ENCODE measurements around the gene STXBP5.
"Not testable (repeated sequence)": the region's sequence is repeated elsewhere in the genome, so short reads cannot be mapped to it uniquely, and the experiment has no call there.

The STXBP5 gene

DNA sequence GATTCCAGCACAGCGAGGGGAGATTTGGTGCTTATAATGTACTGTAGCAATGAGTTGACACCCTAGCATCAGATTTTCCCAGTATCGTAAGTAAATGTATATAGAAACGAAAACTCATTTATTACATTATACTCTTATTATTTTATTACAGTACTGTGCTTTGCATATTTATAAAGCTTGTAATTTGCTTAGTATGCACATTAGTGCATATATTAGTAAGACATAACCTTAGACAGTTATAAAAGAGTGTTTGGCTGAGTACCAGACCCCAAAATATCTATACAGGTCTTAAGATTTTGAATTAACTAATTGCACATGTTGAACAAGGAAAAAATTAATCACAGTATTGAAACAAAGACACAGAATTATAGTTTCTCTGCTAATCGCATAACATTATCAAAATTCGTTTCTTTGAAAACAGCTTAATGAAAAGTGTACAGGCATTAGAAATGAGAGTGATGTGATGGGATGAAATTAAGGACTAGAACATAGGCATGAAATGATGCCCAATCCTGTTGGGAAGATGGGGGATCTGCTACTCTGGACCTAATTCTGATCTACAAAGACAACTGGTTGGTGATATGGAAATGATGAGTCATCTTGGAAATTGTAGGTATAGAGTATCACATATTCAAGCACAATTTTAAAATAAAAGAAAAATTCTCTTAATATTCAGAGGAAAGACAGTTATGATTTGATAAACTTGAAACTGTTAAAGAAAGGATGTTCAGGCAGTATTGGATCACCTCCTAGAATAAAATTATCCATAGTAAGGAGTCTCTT is 42.8 kb downstream of the STXBP5 start:
- no peak for DNase-seq (ENCODE audit: low read depth)

DNA sequence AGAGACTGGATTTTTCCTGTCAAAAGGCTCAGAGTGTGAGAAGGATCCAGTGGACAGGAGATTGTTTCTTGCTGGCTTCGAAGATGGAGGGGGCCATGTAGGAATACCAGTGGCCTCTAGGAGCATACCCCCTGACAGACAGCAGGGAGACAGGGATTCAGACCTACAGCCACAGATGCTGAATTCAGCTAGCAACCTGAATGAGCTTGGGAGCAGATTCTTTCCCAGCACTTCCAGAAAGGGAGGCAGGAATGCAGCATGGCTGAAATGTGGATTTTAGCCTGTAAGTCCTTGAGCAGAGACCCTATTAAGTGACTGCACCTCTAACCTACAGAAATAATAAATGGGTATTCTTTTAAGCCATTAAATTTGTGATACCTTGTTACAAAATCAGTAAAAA is 44.6 kb downstream of the STXBP5 start:
- no peak for DNase-seq (ENCODE audit: low read depth)

DNA sequence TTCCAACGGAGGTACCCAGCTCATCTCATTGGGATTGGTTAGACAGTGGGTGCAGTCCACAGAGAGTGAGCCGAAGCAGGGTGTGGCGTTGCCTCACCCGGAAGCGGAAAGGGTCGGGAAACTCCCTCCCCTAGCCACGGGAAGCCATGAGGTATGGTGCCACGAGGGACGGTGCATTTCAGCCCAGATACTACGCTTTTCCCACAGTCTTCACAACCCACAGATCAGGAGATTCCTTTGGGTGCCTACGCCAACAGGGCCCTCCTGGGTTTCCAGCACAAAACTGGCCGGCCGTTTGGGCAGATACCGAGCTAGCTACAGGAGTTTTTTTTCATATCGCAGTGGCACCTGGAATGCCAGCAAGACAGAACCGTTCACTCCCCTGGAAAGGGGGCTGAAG is 46.9 kb downstream of the STXBP5 start:
- DNase-seq (ENCODE audit: low read depth), result no peak

DNA sequence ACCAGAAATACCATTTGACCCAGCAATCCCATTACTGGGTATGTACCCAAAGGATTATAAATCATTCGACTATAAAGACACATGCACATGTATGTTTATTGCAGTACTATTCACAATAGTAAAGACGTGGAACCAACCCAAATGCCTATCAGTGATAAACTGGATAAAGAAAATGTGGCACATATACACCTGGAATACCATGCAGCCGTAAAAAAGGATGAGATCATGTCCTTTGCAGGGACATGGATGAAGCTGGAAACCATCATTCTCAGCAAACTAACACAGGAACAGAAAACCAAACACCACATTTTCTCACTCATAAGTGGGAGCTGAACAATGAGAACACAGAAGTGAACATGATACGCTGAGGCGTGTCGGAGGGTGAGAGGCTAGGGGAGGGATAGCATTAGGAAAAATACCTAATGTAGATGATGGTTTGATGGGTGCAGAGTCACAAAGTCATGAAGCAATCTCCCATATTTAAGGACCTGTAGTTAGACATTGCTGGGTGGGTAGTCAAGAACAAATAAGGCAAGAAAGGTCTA is 50.8 kb downstream of the STXBP5 start:
- not testable (repeated sequence) for DNase-seq (ENCODE audit: low read depth)

DNA sequence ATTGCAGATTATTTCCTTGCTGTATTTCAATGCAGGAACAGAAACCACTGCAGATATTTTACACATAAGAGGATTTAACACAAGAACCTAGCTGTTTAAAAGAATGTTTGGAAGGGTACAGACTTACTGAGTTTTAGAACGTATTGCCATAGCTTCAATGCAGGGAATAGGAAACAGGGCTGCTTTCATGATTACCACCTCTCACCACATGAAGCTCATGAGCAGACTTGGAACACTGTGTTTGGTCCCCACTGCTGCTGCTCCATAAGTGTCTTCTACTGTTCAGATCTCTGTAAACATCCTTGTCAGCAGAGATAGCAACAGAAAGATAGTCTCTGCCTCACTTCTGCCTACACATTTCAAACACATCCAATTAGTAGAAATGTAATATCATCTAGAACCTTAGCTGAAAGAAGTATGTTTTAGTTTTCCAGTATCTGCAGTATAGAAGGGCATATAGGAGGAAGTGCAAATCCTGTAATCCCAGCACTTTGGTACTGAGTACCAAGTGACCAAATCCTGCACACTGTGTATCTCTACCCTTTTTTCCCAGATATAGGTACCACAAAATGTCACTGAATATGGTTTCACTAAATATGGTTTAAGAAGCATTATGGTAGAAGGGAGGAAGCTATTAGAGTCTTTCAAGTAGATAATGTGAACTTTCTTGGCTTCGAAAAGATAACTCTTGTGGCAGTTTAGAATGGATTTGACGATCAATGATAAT is 51.9 kb downstream of the STXBP5 start:
- DNase-seq (ENCODE audit: low read depth), result no peak

DNA sequence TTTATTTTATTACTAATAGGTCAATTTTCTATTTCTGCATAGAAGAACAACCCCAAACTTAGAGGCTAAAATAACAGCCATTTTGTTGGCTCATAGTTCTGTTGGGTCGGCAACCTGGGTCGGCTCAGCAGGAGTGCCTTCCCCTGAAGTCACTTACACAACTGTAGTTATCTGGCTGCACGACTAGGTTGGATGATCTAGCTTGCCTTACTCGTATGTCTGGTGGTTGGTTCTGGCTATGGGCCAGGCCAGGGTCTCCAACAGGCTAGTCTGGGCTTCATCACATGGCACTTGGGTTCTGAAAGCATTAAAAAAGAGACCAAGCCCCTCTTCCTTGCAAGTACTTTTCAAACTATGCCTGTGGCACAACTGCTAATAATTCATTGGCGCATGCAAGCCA is 53.5 kb downstream of the STXBP5 start:
- DNase-seq (ENCODE audit: low read depth), result no peak

DNA sequence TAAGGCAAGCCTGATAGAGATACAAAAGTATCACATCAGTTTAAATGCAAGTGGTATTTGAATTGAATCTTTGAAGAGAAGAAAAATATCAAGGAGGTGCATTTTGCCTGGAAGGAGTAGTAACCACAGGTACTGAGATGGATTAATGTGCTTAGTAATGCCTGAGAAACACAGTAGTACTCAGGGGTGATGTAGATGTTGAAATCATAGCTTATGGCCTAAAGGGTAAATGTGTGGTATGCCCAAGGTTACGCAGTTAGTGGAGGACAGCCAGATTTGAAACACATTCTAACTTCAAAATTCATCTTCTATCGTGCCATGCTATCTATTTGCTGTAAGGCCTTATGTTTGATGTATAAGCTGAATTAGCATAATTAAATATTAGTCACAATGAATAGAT is 55.9 kb downstream of the STXBP5 start:
- no peak for DNase-seq (ENCODE audit: low read depth)

DNA sequence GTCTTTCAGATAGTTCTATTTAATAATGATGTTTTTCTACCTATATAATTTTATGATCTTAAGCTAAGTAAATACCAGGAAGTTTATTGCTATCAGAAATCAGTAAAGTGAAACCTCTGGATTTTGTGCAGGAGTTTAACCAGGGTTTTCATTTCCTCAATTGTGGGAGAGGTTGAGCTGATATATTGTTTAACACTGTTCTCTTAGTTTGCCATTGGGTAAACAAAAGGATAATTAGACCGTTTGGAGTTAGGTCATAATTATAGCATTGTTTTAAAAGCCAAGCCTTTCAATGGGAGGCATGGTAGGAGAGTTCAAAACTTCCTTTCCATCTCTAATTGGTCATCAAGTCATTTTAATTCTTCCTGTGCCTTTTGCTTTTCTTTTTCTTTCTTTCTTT is 58.7 kb downstream of the STXBP5 start:
- no peak for DNase-seq (ENCODE audit: low read depth)

DNA sequence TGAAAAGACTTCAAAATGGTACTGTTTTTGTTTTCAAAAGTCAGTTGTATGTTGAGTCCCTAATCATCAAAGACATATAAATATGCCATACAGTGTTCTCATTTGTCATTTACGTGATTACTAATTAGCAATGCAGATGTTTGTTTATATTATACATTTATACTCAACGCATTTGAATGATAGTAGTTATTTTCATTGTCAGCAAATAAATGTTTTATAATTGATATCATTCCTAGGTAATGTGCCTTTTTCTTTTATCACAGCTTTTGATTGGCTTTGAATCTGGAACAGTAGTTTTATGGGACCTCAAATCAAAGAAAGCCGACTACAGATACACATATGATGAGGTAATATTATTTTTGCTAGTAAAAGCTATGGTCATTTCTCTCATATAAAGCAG is 62.6 kb downstream of the STXBP5 start:
- DNase-seq (ENCODE audit: low read depth), result no peak

DNA sequence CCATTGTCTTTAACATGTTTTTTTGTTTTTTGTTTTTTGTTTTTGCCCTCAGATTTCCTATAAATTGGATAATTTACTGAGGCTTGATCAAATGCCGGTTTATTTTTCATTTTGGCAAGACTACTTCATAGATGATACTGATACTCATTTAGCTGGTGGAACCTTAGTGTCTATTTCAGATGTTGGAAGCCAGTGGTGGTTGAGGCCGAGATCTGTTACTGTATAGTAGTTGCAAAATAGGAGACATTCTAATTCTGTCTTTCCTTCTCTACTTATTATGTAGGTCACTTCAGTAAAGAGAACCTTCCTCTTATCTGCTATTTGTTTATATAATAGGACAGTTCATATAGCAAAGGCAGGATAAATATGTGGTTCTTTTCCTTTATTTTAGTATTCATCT is 63.4 kb downstream of the STXBP5 start:
- DNase-seq (ENCODE audit: low read depth), result no peak

DNA sequence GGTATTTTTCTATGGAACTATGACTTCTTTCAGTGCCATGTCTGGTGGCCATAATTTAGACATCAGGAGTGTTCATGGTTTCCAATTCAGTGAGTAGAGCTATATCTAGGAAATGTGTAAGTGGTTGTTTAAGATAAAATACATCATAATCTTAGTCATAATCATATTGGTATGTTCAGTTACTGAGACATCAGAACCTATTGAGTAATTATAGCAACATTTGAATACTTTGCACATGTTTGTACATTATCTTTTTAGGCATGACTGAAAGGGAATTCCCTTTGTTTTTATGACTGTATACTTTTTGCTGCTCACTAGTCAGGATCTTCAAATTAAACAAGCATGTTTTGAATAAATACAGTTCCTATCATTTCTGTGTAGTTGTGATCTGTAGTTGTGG is 64.0 kb downstream of the STXBP5 start:
- DNase-seq (ENCODE audit: low read depth), result peak; percentile 50

DNA sequence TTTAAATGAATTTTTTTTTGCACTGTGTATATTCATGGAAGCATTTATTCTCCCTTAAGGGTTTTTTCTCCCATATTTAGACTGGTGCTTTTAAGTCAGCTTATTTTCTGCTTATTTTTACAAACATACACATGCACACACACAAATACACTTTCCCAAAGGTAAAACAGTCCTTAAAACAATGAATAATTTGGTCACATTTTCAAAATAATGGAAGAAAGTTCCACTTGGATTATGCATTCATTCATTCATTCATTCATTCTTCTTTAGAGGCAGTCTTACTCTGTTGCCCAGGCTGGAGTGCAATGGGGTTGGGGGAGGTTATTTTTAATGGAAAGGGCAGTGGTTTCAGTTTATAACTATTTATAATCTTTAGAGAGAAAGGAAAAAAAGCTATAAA is 69.8 kb downstream of the STXBP5 start:
- DNase-seq (ENCODE audit: low read depth), result no peak

DNA sequence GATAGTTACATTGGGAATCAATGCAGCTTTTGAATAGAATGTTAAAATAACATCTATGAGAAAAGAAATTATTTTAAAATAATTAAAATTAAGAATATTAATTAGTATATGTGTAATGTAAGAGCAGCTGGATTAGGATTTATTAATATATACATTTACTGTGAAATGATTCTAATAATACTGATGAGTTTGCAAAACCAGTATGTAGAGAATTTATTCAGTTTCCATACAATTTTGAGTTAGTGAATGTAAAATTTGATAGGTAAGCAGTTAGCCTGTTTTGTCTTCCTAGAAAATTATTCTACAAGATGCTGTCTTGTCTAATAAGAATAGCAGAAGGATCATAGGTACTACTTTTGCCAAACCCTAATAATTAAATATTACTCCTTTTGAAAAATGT is 70.6 kb downstream of the STXBP5 start:
- DNase-seq (ENCODE audit: low read depth), result no peak

DNA sequence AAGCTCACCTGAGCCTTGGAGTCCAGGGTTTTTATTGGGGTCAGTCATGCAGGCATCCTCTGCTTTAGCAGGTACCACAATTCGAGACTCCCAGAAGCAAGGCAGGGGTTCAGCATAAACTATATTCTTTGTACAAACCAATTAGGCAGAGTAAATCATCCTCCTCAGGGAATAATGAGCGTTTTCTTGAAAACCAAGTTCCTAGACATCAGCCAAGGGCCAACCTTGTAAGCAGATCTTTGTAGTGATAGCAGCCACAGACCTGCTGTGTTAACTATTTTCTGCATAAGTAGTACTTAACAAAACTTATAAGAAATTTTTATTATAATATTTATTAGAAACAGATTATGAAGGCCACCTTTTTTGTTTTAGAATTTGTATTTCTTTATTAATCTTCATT is 74.7 kb downstream of the STXBP5 start:
- DNase-seq (ENCODE audit: low read depth), result no peak

DNA sequence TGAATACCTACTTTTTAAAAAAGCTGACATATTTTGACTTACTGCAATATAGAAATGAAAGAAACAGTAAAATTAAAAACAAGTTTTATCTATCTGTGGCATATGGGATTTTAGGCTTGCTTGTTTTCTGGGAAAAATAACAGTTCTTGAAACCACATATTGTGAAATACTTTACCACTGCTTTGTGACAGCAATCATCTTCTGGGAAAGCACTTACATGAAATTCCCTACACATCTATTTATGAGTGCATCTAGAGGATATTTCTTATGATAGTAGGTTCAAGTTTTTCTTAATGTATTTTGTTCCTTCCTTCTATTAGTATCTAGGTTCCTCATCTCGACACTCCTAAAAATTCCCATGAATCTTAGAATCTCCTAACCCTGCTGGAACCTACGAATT is 75.2 kb downstream of the STXBP5 start:
- no peak for DNase-seq (ENCODE audit: low read depth)

DNA sequence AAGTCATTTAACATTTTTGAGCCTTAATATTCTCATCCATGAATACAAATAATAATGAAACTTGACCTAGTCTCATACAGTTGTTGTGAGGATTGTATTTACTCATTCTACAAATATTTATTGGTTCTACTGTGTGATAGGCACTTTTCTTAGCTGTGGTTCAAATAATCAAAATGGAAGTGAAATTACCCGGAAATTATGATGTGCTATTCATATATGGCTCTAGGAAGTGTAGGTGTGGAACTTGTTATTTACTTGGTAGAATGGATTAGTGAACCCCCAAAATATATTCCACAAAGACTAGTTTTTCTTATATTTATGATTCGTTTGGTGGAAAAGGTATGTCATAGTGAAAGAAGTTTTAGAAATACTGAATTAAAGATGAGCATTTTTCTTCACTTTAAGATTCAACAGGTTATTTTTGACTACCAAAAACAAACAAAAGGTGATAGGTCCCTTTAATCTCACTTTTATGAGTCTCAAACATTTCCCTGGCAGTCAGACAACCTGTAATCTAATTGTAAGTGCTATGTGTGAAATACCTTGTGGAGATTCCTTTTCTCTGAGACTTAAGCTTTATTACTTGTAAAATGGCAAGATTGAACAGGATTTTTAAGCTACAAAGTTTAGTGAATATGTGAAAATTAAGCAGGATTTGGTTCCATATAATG is 77.8 kb downstream of the STXBP5 start:
- DNase-seq (ENCODE audit: low read depth), result no peak

DNA sequence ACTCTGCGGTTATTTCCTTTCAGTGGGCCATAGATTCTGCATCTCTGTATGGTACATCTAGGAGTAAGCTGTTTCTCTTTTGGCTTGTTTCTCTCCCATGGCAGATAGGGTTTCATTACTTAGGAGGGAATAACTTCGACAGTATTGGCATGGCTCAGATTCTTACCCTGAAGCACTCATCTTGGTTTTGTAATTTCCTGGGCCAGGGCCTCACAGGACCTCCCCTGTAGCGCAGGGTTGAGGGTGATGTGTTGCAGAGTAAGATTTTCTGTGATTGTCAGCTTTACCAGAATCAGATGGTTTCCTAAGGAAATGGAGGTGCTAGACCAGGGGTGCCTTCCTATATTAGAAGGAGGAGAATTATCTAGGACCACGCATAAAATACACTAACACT is 78.3 kb downstream of the STXBP5 start:
- no peak for DNase-seq (ENCODE audit: low read depth)

DNA sequence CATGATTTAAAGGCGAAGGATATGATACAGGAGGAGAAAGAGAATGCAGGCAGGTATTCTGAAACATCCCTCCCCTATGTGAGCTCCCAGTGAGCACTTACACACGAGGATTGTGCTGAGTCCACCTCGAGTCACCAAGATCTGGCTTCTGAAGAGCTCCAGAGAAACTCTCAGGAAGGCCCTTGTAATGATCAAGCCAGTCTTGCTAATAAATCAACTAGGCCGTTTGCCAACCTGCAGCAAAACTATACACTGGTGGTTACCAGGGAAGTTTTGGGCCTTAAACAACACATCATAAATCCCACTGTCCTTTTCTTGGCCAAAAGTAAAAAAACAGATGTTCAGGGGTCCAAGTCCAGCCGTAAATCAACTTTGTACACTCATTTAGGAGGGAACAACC is 79.2 kb downstream of the STXBP5 start:
- no peak for DNase-seq (ENCODE audit: low read depth)

DNA sequence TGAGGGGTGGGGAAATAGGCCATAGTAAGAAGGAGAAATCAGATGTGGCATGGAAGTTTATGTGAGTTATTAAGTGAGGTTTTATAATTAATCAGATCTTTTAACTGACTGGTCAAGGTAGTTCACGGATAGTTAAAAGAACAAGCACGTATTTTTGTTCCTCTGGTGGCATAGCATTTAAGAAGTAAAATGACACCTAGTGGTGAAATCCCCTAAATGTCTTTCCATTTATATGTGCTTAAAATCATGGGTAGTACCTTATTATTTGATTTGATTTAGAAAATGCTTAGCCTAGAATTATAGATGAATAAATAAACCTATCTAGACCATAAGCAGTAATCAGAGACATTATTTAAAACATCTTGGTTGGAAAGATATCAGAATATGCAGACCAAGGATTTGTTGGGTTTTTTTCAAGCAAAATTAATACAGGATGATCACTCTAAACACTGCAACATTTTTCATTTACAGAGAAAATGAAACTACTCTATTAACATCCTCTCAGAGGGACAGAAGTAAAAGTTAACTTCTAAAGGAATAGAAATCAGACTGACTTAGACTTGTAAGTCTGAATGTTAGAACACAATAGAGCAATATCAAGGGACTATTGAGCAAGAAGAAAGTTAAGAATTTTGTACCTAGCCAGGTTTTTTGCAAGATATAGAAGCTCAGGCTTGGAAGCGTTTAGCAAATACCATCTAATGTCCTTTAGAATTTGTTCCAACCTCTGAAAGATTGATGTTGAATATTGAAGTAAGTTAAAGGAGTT is 81.1 kb downstream of the STXBP5 start:
- no peak for DNase-seq (ENCODE audit: low read depth)

DNA sequence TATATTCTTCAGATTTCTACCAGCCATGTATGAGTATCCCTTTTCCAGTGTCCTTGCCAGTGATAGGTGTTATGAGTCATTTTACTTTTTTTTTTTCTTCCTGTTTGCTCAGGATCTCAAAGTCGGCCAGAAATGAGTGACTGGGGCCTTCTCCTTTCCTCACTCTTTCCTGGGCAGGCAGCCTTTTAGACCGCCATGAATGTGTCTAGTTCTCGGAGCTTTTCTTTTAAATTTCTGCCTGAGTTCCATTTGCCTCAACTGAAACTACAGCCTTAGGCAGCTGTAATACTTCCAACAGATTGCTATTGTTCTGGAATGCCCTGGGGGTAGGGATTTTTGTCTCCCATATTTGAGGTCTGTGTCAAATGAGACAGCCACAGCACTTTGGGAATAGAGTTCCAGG is 83.7 kb downstream of the STXBP5 start:
- DNase-seq (ENCODE audit: low read depth), result peak; percentile 29

DNA sequence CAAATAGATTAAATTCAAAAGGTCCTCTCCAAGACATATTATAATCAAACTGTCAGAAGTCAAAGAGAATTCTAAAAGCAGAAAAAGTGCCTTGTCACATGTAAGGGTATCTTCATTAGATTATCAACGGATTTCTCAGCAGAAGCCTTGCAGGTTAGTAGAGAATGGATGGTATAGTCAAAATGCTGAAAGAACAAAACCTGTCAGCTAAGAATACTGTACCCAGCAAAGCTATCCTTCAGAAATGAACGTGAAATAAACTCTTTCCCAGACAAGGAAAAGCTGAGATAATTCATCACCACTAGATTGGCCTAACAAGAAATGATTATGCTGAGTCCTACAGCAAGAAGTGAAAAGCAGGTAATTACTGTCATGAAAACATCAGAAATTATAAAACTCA is 92.9 kb downstream of the STXBP5 start:
- no peak for DNase-seq (ENCODE audit: low read depth)

DNA sequence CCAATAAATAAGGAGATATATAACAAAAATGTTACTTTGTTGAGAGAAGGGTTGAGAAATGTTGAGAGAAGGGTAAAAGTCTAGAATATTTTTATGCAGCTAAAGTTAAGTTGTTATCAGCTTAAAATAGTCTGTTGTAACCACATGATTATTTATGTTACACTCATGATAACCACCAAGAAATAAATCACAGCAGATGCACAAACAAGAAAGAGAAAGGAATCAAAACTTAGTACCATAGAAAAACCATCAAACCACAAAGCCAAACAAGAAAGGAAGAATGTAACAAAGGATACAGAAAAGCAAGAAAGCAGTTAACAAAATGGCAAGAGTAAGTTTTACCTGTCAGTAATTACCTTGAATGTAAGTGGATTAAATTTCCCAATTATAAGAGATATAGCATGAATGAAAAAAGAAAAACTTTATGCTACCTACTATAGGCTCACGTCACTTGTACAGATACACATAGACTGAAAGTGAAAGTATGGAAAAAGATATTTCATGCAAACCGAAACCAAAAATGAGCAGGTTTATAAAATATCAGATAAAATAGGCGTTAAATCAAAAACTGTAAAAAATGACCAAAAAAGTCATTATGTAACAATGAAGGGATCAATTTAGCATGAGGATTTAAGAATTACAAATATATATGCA is 93.6 kb downstream of the STXBP5 start:
- no peak for DNase-seq (ENCODE audit: low read depth)
